ENCODE data around the gene ACAP1.
"Not testable (repeated sequence)": the region's sequence is repeated elsewhere in the genome, so short reads cannot be mapped to it uniquely, and the experiment has no call there.

GRCh38 chr17:7365963-7366362, 29.6 kb downstream of the ACAP1 start:
- TF ChIP-seq CTCF (IDR thresholded peaks at IDR 0.05; ENCODE audit: low read depth, low read length); EZH2phosphoT487 (IDR thresholded peaks at IDR 0.05; ENCODE audit: low read depth): not testable (repeated sequence)
